Naive thymus-derived CD8-positive, alpha-beta T cell (primary cell): ENCODE measurements around the gene CCDC159. TPM values are rescaled to one million over a fixed set of nuclear protein-coding genes. Genes with fewer than 3 reads are reported as not detected.
A peak's percentile ranks its signal among the peaks of the same experiment; 100 is the strongest.
"Not testable (repeated sequence)": the region's sequence is repeated elsewhere in the genome, so short reads cannot be mapped to it uniquely, and the experiment has no call there.

Experiments
- ATAC-seq, 2 donors: fragments of 150-1000 bp; cut with Tn5 transposase in 1 of 2; sonication (Bioruptor Pico), chemical (Tn5 transposase) in 1 of 2; 1 replicate in 1 of 2; 2 replicates in 1 of 2; pipeline ENCODE4 v1.10.0; 2021; ENCODE audit warnings: mild to moderate bottlenecking in 2 of 2, moderate library complexity in 2 of 2
- POLR2A ChIA-PET: fragments of 350-600 bp; sonication (Branson Sonifier 250); formaldehyde crosslinking; loops from one replicate; lab custom pipeline; 2021; ENCODE audit warnings: antibody characterized with exemption; lab: Charles Lee
- DNase-seq, 10 donors: peaks; one replicate each; pipeline versions ENCODE4 v3.0.0 to v3.0.0-alpha.2; 2020 to 2022
- H3K27ac Mint-ChIP-seq, 10 donors: one replicate each; pipeline ENCODE4 v1.8.0; 2020 to 2022; ENCODE audit warnings: mild to moderate bottlenecking in 10 of 10, mixed read lengths in 10 of 10, moderate library complexity in 4 of 10, inconsistent platforms in 1 of 10
- H3K27me3 Mint-ChIP-seq, 5 donors: one replicate each; pipeline ENCODE4 v1.8.0; 2021 to 2022; ENCODE audit warnings: mixed read lengths in 5 of 5
- H3K36me3 Mint-ChIP-seq, 3 donors: one replicate each; pipeline ENCODE4 v1.8.0; 2020 to 2022; ENCODE audit warnings: mixed read lengths in 3 of 3, mild to moderate bottlenecking in 2 of 3, inconsistent platforms in 1 of 3
- H3K4me1 Mint-ChIP-seq, 4 donors: one replicate each; pipeline ENCODE4 v1.8.0; 2021 to 2022; ENCODE audit warnings: mixed read lengths in 4 of 4
- H3K4me3 Mint-ChIP-seq, 10 donors: one replicate each; pipeline ENCODE4 v1.8.0; 2020 to 2022; ENCODE audit warnings: mild to moderate bottlenecking in 10 of 10, mixed read lengths in 10 of 10, moderate library complexity in 6 of 10, inconsistent platforms in 1 of 10
- H3K9me3 Mint-ChIP-seq, 9 donors: one replicate each; pipeline ENCODE4 v1.8.0; 2020 to 2022; ENCODE audit warnings: mixed read lengths in 9 of 9, mild to moderate bottlenecking in 3 of 9, inconsistent platforms in 1 of 9, moderate library complexity in 1 of 9
- polyA plus RNA-seq, 3 donors: library from polyadenylated mRNA; unstranded; fragments of 300-500 nt; fragmentation: Illumina TruSeq; gene quantifications; one replicate each; pipeline ENCODE4 v1.2.3, GENCODE V29; 2021
- total RNA-seq, 8 experiments: library from RNA in 2 of 8; stranded (reverse) in 2 of 8; gene quantifications; one replicate each; pipeline ENCODE4 v1.2.3 and lab custom pipeline; 2021 to 2026

Gene CCDC159, protein sequence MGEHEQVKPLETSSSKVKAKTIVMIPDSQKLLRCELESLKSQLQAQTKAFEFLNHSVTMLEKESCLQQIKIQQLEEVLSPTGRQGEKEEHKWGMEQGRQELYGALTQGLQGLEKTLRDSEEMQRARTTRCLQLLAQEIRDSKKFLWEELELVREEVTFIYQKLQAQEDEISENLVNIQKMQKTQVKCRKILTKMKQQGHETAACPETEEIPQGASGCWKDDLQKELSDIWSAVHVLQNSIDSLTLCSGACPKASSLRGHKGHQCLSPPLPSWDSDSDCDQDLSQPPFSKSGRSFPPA
- total RNA-seq (10 to 100 TPM; 59.9 to 61.6 TPM), polyA plus RNA-seq (10 to 100 TPM; 13.7 to 16.8 (median 15.0) TPM), total RNA-seq (lab: John Stamatoyannopoulos, UW) (8.9 to 18.9 (median 13.9) reads per million in 6 experiments)

GRCh38 chr19:11346104-11346940, at the start of gene CCDC159, which contains the start of gene TMEM205:
Gene CCDC159, plus strand, starts transcription at chr19:11346519. Its CDS starts 88 bp downstream, at chr19:11346607.
Gene TMEM205, minus strand, starts transcription at chr19:11346268. Its CDS starts 649 bp downstream, at chr19:11345619.
- H3K9me3 Mint-ChIP-seq: peaks cover 0 to 7% (median 0%) of the 10 kb centered on the region in 9 donors
- ATAC-seq: peak; percentile 97 to 99

DNA sequence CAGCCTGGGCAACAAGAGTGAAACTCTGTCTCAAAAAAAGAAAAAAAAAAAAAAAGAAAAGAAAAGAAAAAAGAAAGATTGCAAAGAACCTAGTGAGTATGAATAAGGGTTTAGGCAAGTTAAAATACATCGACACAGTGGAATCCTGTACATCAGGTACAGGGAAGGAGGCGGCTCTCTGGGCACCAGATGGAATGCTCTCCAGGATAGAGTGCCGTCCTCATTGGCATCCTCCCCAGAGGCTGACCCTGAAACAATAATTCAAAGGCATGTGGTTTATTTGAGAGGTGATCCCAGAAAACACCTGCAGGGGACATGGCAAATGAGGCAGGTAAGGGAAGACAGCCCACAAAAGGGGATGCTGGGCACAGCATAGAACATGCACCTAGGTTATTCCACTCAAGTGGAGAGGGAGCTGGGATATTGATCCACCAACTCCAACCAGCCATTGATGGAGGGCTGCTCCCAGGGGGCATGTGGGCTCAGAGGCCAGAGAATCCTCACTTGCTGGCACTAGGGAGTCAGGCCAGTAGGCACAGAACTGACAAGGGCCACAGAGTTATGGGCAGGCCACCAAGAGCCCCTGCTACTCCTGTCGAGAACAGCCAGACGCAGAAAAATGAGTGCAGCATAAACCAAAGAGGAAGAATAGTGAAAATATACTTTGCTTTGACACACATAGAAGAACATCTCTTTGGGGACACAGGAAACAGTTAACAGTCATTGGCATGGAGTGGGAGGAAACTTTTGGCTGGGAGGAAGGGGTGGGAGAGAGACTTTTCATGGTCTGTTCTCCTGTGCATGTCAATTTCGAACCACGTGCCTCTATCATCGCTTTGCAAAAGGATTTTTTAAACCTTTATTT, 46.1 kb upstream of the CCDC159 start:
- H3K27ac Mint-ChIP-seq: peak overlapping the region in 1 of 10 donors; percentile 24
- ATAC-seq: no peak

More at GRCh38 chr19:11346104-11346940, at the start of gene CCDC159, which contains the start of gene TMEM205:
- H3K36me3 Mint-ChIP-seq: peaks cover 0 to 5% (median 0%) of the 10 kb centered on the region in 3 donors
- peak; percentile 88 to 99 (median 98) for DNase-seq
- no peaks in the 10 kb centered on the region for H3K27me3 Mint-ChIP-seq
- peaks cover 20 to 36% (median 33%) of the 10 kb centered on the region in 4 donors for H3K4me1 Mint-ChIP-seq
- peak within 1 kb of the TSS; percentile 85 to 98 (median 92) for H3K27ac Mint-ChIP-seq
- POLR2A ChIA-PET: interaction anchor here (0.5 to 1.9 kb wide), 10 partner anchors 9 to 510 kb away, joined by 3 to 40 read pairs (median 4); partner anchors contain the start of genes ODAD3, PRKCSH, SWSAP1 and TMED1
- H3K4me3 Mint-ChIP-seq: peak within 1 kb of the TSS; percentile 89 to 99 (median 94)

GRCh38 chr19:11300811-11301120, 45.6 kb upstream of the CCDC159 start:
- POLR2A ChIA-PET: interaction anchor here (0.7 kb wide), 1 partner anchor 299 kb away, joined by 3 read pairs; no protein-coding TSS in a partner anchor
- Mint-ChIP-seq H3K27ac (no peak overlapping the region), H3K9me3 (peaks cover 0 to 9% (median 0%) of the 10 kb centered on the region in 9 donors), H3K4me3 (no peak overlapping the region), H3K4me1 (peaks cover 0 to 3% (median under 1%) of the 10 kb centered on the region in 4 donors), H3K36me3 (no peaks in the 10 kb centered on the region), H3K27me3 (peaks cover 2 to 24% (median 11%) of the 10 kb centered on the region in 5 donors)
- no peak for ATAC-seq
- DNase-seq: no peak

More for the DNA sequence above, 46.1 kb upstream of the CCDC159 start:
- Mint-ChIP-seq H3K36me3 (no peaks in the 10 kb centered on the region), H3K9me3 (peaks cover 0 to 9% (median 0%) of the 10 kb centered on the region in 9 donors), H3K4me3 (no peak overlapping the region), H3K27me3 (peaks cover 2 to 24% (median 10%) of the 10 kb centered on the region in 5 donors), H3K4me1 (peaks cover 0 to 3% (median under 1%) of the 10 kb centered on the region in 4 donors)
- DNase-seq: no peak
- POLR2A ChIA-PET: no interaction called here

DNA sequence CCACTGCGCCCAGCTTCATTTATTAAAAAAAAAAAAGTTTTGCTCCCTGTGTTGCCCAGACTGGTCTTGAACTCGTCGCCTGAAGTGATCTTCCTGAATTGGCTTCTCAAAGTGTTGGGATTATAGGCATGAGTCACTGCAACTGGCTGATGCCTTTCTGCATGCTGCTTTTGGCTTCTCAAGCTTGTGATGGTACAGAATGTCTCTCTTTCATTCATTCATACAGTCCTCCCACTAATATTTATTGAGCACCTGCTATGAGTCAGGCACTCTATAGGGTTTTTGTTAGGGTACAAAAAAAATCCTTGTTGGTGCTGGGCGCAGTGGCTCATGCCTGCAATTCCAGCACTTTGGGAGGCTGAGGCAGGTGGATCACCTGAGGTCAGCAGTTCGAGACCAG, 41.4 kb upstream of the CCDC159 start:
- peaks cover 2 to 21% (median 15%) of the 10 kb centered on the region in 5 donors for H3K27me3 Mint-ChIP-seq
- DNase-seq (no peak), ATAC-seq (no peak)
- no peak overlapping the region for H3K27ac Mint-ChIP-seq
- peaks cover 0 to 3% (median 0%) of the 10 kb centered on the region in 4 donors for H3K4me1 Mint-ChIP-seq
- H3K4me3 Mint-ChIP-seq: no peak overlapping the region
- H3K9me3 Mint-ChIP-seq: peaks cover 0 to 9% (median 0%) of the 10 kb centered on the region in 9 donors
- no peaks in the 10 kb centered on the region for H3K36me3 Mint-ChIP-seq
- POLR2A ChIA-PET: no interaction called here

GRCh38 chr19:11306337-11306736, 40.0 kb upstream of the CCDC159 start:
- no peak for DNase-seq
- Mint-ChIP-seq H3K4me3 (no peak overlapping the region), H3K27me3 (peaks cover 0 to 24% (median 12%) of the 10 kb centered on the region in 5 donors), H3K27ac (no peak overlapping the region), H3K36me3 (no peaks in the 10 kb centered on the region), H3K9me3 (peaks cover 0 to 2% (median 0%) of the 10 kb centered on the region in 9 donors), H3K4me1 (peaks cover 0 to 4% (median 0%) of the 10 kb centered on the region in 4 donors)
- POLR2A ChIA-PET: no interaction called here
- ATAC-seq: no peak

DNA sequence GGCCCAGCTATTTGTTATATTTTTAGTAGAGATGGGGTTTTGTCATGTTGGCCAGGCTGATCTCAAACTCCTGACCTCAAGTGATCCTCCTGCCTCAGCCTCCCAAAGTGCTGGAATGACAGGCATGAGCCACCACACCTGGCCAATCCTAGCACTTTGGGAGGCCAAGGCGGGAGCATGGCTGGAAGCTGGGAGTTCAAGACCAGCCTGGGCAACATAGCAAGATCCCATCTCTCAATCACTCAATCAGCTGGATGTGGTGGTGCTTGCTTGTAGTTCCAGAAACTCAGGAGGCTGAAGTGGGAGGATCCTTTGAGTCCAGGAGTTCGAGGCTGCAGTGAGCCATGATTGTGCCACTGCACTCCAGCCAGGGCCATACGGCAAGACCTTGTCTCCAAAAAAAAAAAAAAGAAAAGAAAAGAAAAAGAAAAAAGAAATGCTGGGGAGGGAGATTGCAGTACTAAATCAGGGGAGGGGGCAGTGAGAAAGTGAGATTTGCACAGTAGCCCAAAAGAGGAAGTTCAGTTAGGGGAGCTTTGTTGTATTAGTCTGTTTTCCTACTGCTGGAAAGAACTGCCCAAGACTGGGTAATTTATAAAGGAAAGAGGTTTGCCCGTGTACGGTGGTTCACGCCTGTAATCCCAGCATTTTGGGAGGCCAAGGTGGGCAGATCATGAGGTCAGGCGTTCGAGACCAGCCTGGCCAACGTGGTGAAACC, 25.9 kb upstream of the CCDC159 start:
- POLR2A ChIA-PET: interaction anchor here (0.6 kb wide), 1 partner anchor 227 kb away, joined by 3 read pairs; no protein-coding TSS in a partner anchor
- H3K36me3 Mint-ChIP-seq, ATAC-seq: not testable (repeated sequence)

DNA sequence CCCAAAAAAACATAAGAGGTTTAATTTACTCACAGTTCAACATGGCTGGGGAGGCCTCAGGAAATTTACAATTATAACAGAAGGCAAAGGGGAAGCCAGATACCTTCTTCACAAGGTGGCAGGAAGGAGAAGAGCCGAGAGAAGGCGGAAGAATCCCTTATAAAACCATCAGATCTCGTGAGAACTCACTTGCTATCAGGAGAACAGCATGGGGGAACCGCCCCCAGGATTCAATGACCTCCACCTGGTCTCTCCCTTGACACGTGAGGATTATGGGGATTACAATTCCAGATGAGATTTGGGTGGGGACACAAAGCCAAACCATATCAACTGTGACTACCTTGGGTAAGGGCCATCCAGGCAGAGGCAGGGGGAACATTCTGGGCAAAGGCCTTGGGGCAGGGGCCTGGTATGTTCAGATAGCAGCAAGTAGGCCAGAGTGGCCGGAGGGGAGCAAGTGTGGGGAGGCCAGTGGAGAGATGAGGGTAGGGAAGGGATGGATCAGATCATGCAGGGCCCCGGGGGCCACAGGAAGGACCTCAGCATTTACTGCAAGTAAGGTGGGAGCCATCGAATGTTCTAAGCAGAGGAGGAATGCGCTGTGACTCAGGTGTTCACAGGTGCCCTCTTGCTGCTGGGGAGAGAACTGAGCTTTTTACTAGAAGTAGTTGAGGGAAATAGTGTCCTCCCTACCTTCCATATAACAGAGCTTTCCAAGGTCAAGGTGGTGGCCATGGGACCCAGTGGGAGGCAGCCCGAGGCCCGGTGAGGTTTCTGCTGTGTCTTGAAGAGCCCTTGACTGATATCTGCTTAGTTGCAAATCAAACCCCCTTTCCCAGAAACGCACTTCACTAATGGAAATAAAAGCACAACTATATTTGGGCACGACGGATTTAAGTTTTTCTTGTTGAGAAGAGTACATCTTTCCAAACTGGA, 24.9 kb upstream of the CCDC159 start:
- Mint-ChIP-seq H3K27ac (peak overlapping the region in 2 of 10 donors; percentile 4 to 48), H3K4me3 (no peak overlapping the region), H3K27me3 (peaks cover 4 to 36% (median 16%) of the 10 kb centered on the region in 5 donors), H3K9me3 (peaks cover 0 to 2% (median 0%) of the 10 kb centered on the region in 9 donors), H3K4me1 (peaks cover 8 to 59% (median 17%) of the 10 kb centered on the region in 4 donors), H3K36me3 (peaks cover 0 to 3% (median 0%) of the 10 kb centered on the region in 3 donors)
- no peak for ATAC-seq
- DNase-seq: no peak
- POLR2A ChIA-PET: no interaction called here

More for the DNA sequence above, 25.9 kb upstream of the CCDC159 start:
- H3K27me3 Mint-ChIP-seq: peaks cover 4 to 41% (median 16%) of the 10 kb centered on the region in 5 donors
- H3K4me1 Mint-ChIP-seq: peaks cover 8 to 59% (median 16%) of the 10 kb centered on the region in 4 donors
- H3K4me3 Mint-ChIP-seq: peak overlapping the region in 2 of 10 donors; percentile 10 to 39
- H3K9me3 Mint-ChIP-seq, DNase-seq: not testable (repeated sequence)
- peak overlapping the region in 1 of 10 donors; percentile 62 for H3K27ac Mint-ChIP-seq

- Mint-ChIP-seq H3K4me1 (peaks cover 8 to 54% (median 17%) of the 10 kb centered on the region in 4 donors), H3K36me3 (peaks cover 0 to 3% (median 0%) of the 10 kb centered on the region in 3 donors), H3K4me3 (no peak overlapping the region), H3K27me3 (peaks cover 1 to 29% (median 12%) of the 10 kb centered on the region in 5 donors), H3K27ac (no peak overlapping the region), H3K9me3 (no peaks in the 10 kb centered on the region)
- ATAC-seq (no peak), DNase-seq (no peak)
- POLR2A ChIA-PET: interaction anchor here (1.7 kb wide), 1 partner anchor 58 kb away, joined by 4 read pairs; no protein-coding TSS in a partner anchor
Measured at GRCh38 chr19:11322269-11323024, 23.9 kb upstream of the CCDC159 start.

DNA sequence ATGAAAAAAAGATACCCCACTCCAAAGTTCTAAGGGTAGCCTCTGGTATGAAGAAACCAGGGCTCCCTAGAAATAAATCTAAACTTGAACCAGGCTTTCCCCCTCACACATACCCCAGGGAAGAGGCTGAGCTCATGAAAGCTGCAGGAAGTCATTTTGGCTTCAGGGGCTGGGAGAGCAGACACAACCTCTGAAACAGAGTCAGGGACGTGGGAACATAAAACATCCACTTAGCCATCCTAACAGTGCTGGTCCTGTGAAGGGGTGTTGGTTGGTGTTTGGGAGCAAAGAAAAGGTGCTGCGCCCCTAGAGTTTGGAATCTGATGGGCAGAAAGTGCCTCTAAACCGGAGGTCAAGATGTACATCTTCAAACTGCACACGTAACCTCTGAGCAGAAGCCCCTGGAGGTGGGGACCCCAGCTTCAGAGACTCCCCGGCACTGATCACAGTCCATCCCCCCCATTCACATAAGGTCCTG, 22.7 kb upstream of the CCDC159 start:
- ATAC-seq (no peak), DNase-seq (no peak)
- peaks cover 0 to 3% (median 0%) of the 10 kb centered on the region in 3 donors for H3K36me3 Mint-ChIP-seq
- H3K4me3 Mint-ChIP-seq: peak overlapping the region in 7 of 10 donors; percentile 33 to 77 (median 69)
- peaks cover 0 to 22% (median 8%) of the 10 kb centered on the region in 5 donors for H3K27me3 Mint-ChIP-seq
- POLR2A ChIA-PET: interaction anchor here (0.7 to 1.7 kb wide), 3 partner anchors 51 to 183 kb away, joined by 4 to 7 read pairs (median 4); partner anchors contain the start of gene SWSAP1
- peaks cover 8 to 45% (median 17%) of the 10 kb centered on the region in 4 donors for H3K4me1 Mint-ChIP-seq
- no peaks in the 10 kb centered on the region for H3K9me3 Mint-ChIP-seq
- peak overlapping the region in 6 of 10 donors; percentile 18 to 84 (median 74) for H3K27ac Mint-ChIP-seq
